ENCODE results near the gene RASA4B.
"Not testable (repeated sequence)": the region's sequence is repeated elsewhere in the genome, so short reads cannot be mapped to it uniquely, and the experiment has no call there.

Gene RASA4B

GRCh38 chr7:102479982-102480637, 37.5 kb downstream of the RASA4B start:
- H3K4me3 ChIP-seq (ENCODE audit: low read length); DNase-seq (ENCODE audit: low read depth): not testable (repeated sequence)
- TF ChIP-seq CTCF (IDR thresholded peaks at IDR 0.05; ENCODE audit: insufficient read depth, low read depth, low read length, missing control alignments) = peak; percentile 36

DNA sequence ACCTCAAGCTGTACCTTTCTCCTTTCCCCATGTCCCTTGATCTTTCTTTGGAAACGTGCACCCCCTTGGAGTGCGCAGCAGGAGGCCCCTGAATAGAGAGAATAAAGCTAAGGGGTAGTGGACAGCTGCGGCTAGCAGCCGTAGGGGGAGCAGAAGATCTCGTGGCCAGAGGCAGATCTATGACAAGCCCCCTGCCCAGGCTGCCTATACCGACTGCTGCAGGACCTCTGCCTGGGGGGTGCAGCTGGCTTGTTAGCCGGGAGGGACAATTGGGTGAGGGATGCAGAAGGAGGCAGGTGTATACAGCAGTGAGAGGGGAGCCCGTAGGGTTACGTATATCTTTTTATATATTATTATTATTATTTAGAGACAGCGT, 38.4 kb downstream of the RASA4B start:
- H3K4me3 ChIP-seq (ENCODE audit: low read length); DNase-seq (ENCODE audit: low read depth): not testable (repeated sequence)

DNA sequence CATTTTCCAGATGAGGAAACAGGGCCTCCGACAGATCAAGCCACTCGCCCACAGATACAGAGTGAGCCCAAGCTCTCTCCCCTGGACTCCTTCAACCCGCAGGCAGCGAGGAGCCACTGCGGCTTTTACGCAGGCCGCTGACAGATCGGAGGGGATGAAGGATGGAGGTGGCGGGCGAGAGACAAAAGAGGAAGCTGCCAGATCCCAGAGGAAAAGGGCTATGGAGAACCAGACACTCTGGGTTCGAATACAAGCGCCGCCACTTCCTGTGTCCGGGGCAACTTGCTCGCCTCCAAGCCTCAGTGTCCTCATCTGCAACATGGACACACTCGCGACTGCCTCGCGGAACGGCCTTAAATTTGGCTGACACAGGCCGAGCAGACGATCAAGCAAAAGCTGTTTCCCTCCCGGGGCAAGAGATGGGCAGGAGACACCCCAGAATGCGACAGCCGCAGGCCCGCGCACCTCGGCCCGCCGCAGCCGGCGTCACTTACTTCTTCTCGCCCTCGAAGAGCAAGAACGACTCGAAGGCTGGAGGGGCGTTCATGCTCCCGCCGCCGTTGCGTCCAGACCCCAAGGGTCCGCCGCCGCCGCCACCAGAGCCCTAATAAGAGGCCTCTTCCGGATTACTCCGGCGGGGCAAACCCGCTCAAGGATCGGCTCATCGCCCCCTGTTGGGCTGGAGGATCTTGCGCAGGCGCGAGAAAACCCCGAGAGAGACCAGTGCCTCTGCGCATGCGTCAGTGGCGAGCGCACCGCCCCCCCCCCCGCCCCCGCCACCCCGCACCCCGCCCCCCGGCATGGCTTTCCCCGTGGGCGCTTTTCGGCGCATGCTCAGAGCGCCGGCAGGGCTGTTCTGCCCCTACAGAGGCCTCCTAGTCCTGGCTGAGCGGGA, 39.0 kb downstream of the RASA4B start, which contains the start of gene POLR2J:
POLR2J (minus strand) TSS at position 609 of the 895 bp plus-strand sequence; CDS start at position 547, 62 bp downstream.
- peak; percentile 27 for TF ChIP-seq CTCF (IDR thresholded peaks at IDR 0.05; ENCODE audit: insufficient read depth, low read depth, low read length, missing control alignments)
- DNase-seq (ENCODE audit: low read depth) = peak; percentile 74
- H3K4me3 ChIP-seq (ENCODE audit: low read length) = peak within 1 kb of the TSS; percentile 34

- H3K4me3 ChIP-seq (ENCODE audit: low read length); DNase-seq (ENCODE audit: low read depth): not testable (repeated sequence)
Observed at GRCh38 chr7:102474736-102475435, 42.7 kb downstream of the RASA4B start.

GRCh38 chr7:102474116-102474515, 43.5 kb downstream of the RASA4B start:
- DNase-seq (ENCODE audit: low read depth); H3K4me3 ChIP-seq (ENCODE audit: low read length): not testable (repeated sequence)

DNA sequence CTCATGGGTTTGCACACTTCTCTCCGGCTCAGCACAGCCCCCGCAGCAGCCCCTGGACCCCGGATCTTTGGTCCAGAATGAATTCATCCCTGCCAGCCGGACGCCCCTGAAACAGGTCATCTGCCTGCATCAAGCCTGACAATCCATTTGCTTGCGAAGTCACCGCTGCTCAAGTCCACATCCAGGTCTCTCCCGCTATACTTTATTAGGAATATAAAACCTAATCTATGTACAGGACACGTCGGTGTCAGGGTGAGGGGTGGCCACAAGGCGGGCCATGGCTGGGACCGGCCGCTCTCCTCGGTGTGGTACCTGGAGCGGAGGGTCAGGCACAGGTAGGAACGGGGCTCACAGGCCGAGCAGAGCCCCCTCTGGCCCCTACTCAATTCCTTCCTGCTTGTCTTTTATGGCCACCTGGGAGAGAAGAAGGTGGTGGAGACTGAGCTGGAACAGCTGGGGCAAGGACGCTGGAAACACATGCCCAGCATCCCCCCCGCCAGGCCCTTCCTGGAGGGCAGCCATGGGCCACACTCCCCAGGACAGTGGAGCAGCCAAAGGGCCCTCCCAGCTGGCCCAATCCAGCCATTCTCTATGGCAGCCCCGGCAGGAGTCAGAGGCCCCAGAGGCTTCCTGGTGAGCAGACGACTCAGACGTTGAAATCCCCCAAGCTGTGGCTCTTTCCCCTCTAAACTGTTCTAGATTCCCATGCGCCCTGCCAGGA, 44.1 kb downstream of the RASA4B start:
- DNase-seq (ENCODE audit: low read depth) = no peak
- H3K4me3 ChIP-seq (ENCODE audit: low read length) = no peak overlapping the region
- TF ChIP-seq CTCF (IDR thresholded peaks at IDR 0.05; ENCODE audit: insufficient read depth, low read depth, low read length, missing control alignments) = no peak

DNA sequence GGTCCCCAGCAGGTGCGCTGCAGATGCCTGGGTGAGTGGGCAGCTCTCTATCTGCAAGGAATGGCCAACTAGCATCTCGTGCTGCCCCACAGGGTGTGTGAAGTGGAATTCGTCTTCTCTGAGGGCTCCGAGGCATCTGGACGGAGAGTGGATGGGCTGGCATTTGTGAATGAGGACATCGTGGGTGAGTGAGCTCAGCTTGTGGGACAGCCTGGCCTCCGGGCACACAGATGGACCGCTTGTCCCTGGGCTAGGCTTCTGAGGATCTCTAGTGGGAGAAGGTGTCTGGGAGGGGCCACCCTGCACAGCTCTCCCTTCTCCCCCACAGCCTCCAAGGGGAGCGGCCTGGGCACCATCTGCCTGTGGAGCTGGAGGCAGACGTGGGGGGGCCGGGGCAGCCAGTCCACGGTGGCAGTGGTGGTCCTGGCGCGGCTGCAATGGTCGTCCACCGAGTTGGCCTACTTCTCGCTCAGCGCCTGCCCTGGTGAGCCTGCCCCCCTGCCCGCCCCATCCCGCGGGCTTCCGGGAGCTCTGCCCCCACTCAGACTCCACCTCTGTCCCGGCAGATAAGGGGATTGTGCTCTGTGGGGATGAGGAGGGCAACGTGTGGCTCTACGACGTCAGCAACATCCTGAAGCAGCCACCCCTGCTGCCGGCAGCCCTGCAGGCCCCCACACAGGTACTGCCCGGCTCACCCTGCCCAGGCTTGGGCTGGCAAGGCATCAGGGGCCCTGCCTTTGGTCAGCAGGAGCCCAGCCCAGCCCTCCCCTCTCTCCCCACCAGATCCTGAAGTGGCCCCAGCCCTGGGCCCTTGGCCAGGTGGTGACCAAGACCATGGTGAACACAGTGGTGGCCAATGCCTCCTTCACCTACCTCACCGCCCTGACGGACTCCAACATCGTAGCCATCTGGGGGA, 45.2 kb downstream of the RASA4B start:
- H3K4me3 ChIP-seq (ENCODE audit: low read length) = no peak overlapping the region
- TF ChIP-seq CTCF (IDR thresholded peaks at IDR 0.05; ENCODE audit: insufficient read depth, low read depth, low read length, missing control alignments) = no peak

More for the DNA sequence above, 45.2 kb downstream of the RASA4B start:
- no peak for DNase-seq (ENCODE audit: low read depth)
